Measurements from ENCODE around the gene DNAH7.

Gene DNAH7

DNA sequence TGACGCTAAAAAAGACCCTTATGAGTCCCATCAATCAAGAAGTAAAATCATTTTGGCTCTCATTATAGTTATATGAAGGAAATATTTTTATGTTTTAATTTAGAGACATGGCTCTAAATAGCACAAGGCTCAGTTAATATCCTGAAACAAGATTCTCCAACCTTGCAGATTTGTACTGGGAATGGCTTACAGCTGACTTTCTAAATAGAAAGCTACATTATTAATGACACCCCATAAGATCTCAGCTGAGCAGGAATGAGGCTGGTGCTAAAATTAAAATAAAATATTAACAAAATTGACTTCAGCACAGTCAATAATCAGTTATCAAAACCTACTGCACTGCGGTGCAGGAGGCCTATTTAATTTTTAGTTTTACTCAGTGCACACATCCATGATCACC, 274.8 kb downstream of the DNAH7 start:
- DNase-seq = no peak

DNA sequence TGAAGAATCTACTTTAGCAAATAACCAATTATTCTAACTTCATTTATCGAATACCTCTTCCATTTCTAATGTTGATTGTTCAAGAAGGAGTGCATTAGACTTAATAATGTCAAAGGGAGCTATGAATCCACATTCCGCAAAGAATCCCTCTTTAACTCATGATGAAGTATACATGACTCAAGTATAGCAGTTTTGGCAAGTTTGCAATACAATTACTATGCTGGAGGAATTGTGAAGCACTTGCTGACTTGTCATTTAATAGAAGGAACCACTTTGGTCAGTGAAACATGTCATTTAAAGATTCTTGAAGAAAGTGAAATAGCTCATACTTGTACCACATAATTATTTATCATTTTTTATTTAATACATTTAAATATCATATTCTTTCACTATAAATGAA, 286.5 kb downstream of the DNAH7 start:
- DNase-seq = no peak

DNA sequence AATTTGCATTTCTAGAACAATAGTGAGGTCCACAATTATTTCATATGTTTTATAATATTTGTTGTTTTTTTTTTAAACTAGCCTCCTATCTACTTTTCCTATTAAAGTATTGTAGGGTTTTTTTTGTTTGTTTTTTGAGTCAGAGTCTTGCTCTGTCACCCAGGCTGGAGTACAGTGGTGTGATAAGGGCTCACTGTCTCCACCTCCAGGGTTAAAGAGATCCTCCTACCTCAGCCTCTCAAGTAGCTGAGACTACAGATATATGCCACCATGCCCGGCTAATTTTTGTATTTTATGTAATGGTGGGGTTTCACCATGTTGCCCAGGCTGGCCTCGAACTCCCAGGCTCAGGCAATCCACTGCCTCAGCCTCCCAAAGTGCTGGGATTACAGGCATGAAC, 289.1 kb downstream of the DNAH7 start:
- no peak for DNase-seq

DNA sequence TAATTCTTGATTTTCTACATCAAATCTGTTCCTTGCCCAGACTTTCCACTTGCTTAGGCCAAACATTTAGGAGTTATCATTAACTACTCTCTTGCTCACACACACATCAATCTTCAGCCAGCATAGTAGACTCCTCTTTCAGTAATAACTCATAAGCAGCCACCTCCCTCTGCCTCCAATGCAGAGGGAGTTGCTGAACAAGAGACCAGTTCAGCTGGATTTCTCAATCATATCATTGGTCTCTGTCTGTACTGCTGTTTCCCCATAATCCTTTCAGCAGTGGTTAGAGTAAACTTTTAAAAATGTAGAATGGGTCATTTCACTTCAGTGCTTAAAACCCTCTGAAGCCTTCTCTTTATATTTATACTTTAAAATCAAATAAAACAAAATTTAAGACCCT, 298.7 kb downstream of the DNAH7 start:
- DNase-seq = no peak

DNA sequence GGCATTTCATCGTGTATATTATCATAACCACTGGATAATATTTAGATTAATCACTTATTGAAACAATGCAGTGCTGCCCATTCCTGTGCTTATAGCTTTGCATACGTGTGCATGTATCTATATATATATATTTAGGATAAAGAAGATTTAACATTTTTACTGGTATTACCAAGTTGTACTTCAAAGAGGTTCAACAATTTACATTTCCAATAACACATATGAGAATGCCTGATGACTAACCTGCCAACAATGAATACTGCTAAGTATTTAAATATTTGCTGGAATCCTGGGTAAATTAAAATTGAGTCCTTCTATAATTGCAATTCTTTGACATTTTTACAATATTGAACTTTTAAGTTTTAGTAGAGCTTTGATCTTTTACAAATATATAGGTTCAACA, 300.2 kb downstream of the DNAH7 start:
- no peak for DNase-seq

DNA sequence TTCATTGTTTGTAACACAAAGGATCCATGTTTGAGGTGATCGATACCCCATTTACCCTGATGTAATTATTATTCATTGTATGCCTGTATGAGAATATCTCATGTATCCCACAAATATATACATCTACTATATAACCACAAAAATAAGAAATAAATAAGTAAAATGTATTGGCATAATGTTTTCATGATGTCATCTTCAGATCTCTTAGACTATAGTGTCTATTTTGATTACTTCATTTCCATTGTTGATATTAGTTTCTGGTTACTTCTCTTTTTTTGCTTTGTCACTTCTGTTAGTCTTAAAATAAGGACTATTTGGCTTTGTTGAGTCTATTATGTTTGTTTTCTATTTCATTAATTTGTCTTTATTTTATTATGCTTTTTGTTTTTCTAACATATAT, 301.9 kb downstream of the DNAH7 start:
- no peak for DNase-seq

DNA sequence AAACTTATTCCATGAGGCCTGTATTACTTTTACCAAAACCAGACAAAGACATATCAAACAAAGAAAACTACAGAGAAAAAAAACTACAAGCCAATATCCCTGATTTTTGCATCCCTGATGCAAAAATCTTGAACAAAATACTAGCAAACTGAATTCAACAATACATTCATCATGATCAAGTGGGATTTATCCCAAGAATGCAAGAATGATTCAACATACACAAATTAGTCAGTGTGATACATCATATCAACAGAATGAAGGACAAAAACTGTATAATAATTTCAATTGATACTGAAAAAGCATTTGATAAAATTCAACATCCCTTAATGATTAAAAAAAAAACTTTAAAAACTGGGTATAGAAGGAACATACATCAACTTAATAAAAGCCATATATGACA, 304.8 kb downstream of the DNAH7 start:
- no peak for DNase-seq

DNA sequence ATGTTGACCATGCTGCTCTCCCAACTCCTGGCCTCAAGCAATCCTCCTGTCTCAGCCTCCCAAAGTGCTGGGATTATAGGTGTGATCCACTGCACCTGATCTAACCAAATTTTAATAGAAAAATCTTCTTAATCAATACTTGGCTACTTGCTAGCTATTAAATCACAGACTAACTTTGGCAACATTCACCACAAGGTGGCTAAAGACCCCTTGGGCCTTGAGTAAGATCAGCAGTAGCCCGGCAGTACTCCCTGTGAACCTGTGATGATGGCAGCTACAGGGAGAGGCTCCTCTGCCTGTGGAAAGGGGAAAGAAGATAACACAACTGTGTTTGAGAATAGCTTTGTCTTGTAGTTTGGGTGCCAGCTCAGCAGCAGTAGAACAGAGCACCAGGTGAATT, 308.8 kb downstream of the DNAH7 start:
- DNase-seq = no peak

DNA sequence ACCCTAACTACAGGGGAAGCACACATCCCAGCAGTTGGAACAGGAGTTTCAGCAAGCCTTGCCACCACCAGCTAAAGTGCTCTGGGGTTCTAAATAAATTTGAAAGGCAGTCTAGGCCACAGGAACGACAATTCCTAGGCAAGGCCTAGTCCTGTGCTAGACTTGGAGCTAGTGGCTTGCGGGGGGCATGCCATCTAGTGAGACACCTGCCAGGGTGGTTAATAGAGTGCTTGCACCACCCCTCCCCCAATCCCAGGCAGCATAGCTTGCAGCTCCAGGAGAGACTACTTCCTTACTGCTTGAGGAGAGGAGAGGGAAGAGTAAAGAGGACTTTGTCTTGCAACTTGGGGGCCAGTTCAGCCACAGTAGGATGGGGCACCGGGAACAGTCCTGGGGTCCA, 309.8 kb downstream of the DNAH7 start:
- DNase-seq = no peak

DNA sequence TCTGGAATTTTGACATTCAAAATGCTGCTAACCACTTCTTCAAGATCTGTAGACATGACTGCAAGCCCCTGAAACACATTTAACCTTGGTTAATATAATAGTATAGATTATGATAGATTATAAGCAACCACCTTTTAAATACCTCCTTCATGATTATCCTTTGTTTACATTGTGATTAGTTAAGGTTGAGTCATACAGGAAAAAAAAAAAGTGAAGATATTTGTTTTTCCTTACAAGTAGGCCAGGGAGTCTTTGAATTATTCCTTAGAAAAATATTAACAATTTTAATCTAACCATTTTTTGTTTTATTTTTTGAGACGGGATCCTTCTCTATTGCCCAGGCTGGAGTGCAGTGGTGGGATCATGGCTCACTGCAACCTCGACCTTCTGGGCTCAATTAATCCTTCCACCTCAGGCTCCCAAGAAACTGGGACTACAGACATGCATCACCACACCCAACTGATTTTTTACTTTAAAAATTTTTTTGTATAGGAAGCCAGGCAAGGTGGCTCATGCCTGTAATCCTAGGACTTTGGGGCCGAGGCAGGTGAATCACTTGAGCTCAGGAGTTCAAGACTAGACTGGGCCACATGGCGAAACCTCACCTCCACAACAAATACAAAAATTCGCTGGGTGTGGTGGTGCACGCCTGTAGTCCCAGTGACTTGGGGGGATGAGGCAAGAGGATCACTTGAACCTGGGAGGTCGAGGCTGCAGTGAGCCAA, 312.3 kb downstream of the DNAH7 start:
- no peak for DNase-seq

DNA sequence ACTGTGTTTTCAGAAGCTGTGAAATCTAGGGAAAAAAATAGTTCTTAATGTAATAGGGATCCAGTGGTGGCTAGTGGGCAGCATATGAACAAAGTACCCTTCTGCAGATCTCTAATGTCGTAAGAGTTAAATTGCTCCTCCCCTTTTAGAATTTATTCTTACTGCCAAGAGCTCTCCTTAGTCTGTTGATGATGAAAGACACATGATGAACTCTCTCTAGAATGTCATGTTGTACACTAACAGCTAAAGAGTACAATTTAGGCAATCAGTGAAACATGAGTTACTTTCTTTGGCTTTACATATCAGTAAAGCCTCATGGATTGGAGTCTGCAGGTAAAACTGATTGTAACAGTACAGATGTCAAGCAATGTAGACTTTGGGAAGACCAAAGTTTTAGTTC, 327.4 kb downstream of the DNAH7 start:
- no peak for DNase-seq

DNA sequence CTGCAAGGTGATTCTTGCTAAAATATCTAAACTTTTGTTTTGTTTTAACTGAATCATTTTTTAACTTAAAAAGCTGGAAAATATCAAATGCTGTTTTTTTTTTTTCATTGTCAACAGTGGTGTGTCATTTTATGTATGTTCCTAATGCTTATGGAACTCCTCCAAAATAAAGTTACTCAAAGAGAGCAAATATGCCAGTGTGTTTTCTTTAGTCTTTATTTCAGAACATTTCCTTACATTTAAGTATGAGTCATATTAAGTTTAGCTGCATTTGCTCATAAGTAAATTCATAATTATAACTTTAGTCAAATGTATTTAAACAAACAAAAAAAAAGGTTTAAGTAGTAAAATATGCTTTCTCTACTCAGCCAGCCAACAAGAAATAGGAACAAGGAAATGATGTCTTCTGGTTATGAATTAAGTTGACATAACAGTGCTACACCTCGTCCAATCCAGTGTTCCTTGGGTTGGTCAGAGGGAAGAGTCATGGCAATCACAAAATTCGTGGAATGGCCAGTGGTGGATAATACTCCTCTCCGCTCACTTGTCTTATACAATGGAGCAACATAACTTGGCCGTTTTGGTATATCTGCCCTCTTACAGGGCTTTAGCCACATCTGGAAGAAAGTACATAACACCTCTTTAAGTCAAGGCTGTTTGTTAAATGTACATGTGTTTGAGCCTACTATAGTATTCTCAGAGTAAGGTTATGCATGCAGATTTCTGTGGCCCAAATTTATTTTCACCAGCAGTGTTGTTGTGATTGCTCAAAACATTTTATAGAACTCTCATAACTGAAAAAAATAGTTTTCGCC, 330.9 kb downstream of the DNAH7 start:
- no peak for DNase-seq

DNA sequence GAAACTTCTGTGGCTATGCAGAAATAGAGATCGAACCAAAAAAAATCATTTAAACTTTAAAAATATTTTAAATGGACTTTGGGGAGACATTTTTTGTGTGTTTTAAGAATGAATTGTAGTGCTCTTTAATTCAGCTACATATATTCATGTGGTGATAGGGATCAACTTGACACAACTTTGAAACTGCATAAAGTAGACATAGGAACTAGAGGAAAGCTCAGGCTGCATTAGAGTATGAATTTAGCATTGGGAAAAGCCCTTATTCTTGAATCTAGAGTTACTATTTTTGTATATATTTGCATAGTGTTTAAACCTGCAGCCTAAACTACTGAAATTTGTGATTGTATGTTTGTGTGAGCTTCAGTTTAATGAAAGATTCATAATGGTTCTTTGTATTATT, 333.3 kb downstream of the DNAH7 start:
- DNase-seq = no peak

DNA sequence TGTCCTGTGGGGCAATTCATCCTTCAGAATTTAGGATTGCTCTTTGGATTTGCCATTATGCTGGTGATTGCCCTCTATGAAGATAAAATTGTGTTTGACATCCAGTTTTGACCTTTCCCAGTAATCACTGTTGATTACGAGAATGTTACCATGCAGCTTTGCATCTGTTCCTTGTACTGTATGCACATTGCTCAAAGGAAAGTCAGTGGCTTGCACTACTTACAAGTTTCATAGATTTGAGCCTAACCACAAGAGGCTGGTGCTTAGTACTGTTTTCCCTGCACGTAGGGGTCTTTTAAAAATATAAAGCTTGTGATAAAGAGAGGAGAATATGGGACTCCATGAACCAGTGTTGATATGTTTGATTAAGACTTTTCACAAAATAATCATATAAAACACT, 333.7 kb downstream of the DNAH7 start:
- DNase-seq = no peak

DNA sequence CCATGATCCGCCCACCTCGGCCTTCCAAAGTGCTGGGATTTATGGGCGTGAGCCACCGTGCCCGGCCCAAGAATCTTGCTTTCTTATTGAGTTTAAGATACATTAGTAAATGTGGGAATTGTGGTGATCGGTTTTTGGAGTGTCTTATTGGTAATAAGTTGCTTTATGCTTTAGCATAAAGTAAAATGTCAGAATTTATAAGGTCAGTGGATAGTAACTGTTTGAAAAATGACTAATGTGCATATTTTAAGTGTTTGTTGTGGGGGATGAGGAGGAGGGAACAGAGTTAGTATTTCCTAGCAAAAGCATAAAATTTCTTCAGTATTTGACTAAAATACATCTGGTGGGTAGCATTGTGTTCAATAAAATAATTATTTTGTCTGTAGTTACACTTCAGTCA, 334.2 kb downstream of the DNAH7 start:
- DNase-seq = no peak

DNA sequence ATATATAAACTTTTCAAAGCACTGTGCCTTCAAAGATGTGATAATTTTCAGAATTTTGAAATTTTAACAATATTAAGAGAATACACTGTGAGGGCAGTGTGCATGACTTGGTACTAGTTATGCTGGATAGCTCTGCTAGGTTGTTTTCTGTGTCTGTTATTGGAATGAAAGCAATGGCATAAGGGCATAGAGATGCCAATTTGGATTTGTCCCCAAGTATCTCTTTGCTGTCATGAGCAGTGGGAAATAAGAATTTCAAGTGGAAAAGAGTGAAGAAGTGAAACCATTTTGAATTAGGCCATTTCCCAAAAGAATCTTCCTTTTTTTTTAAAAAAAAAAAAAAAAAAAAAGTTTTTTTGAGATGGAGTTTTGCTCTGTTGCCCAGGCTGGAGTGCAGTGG, 334.8 kb downstream of the DNAH7 start:
- no peak for DNase-seq

DNA sequence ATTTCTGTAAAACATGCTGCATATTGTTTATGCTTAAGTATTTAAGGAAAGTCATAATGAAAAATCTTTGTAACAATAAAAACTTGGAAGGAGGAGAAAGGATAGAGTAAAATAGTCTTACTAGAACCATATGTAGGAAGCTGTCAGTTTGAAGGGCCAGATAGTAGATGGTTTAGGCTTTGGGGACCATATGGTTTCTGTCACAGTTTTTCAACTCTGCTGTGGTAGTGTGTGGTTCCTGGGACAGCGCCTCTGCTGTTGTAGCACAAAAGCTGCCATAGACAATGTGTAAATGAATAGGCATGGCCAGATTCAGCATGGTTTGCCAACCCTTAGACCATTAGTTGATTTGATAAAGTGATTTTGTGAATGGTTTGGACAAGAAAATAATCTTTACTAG, 336.1 kb downstream of the DNAH7 start:
- no peak for DNase-seq

DNA sequence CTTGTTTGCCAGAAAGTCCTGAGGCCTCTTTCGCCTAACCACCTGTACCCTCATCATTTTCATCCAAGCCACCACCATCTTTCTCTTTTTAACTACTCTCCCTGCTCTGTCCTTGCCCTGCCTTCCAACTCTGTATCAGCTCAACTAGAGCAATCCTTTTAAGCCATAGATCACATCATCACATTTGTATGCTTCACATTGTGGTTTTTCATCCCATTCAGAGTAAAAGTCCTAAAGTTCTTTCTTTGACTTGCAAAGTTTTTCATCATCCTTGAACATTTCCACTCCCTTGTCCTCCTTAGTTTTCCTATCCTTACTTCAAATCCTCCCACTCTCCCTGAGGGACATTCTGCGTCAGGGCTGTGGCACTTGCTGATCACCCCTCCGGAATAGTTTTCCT, 337.7 kb downstream of the DNAH7 start:
- no peak for DNase-seq

DNA sequence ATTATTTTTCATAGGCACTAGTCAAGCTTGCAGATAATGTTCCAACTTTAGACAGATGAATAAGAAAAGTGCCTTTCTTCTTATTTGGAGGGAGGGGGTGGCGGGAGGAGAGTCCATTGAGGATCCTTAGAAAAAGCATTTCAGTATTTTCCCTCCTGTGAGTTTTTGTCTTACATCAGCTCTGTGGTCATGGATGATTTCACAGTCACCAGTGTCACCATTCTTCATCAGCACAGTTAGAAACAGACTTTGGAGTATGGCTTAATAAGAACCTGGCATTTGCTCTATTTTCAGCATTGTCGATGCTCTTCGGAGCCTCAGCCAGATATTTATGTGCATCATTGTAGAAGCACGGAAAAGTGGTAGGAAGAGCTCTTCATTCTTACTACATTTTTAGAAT, 341.5 kb downstream of the DNAH7 start:
- no peak for DNase-seq

DNA sequence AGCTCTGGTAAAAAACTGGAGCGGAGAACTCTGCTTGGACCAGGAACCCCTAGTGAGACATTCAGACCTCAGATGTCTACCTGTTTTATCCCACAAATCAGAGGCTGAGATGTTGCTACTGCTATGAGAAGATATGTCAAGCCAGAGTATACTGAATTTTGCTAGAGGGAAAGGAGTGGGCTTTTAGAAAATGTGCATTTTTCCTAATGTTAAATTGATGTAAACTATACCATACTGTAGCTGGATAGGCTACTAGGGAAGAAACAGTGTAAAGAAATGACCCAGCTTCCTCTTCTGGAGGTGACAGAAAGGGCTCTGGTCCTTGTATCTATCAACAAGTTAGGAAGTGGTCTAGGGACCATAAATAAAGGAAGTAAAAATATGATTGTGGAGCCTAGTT, 346.6 kb downstream of the DNAH7 start:
- DNase-seq = no peak

DNA sequence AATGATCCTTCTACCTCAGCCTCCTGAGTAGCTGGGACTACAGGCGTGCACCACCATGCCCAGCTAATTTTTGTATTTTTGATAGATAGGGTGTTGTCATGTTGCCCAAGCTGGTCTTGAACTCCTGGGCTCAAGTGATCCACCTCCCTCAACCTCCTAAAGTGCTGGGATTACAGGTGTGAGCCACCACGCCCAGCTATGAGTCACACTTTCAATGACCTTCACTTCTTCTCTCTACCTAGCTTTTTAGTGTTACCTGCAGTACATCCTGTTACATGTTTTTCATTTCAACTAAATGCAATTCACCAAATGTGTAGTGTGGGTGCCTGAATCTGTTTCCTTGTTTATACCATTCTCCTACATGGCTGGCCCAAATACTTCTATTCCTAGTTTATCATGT, 347.6 kb downstream of the DNAH7 start:
- DNase-seq = no peak

DNA sequence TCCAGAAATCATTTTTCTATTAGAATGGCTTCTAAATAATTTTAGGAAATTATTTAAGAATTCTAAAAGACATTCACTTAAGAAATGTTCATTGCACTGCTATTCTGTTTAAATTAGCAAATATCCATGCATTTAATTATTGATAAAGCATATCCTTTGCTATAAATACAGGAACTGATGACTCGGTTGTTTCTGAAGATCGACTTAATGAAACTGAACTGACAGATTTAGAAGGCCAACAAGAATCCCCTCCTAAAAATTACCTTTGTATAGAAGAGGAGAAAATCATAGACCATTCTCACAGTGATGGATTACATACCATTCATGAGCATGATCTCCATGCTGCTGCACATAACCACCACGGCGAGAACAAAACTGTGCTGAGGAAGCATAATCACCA, 352.2 kb downstream of the DNAH7 start:
- no peak for DNase-seq

DNA sequence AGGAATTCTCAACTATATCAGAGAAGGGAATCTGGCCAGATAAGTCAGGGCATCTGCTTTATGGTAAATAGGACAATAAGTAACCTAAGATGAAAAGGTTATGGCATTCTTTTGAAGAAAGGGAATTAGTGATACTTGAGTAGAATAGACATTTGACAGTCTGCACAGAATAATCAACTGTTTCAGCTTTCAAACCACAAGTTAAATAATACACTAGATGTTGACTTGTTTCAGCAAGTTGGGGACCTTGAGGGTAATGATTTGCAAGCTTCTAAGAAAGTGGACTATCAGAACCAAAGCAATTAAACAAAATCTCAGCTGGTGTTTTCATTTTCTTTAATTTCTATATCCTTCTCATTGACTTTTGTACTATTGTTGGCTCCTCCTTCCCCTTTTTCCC, 357.2 kb downstream of the DNAH7 start:
- DNase-seq = no peak

DNA sequence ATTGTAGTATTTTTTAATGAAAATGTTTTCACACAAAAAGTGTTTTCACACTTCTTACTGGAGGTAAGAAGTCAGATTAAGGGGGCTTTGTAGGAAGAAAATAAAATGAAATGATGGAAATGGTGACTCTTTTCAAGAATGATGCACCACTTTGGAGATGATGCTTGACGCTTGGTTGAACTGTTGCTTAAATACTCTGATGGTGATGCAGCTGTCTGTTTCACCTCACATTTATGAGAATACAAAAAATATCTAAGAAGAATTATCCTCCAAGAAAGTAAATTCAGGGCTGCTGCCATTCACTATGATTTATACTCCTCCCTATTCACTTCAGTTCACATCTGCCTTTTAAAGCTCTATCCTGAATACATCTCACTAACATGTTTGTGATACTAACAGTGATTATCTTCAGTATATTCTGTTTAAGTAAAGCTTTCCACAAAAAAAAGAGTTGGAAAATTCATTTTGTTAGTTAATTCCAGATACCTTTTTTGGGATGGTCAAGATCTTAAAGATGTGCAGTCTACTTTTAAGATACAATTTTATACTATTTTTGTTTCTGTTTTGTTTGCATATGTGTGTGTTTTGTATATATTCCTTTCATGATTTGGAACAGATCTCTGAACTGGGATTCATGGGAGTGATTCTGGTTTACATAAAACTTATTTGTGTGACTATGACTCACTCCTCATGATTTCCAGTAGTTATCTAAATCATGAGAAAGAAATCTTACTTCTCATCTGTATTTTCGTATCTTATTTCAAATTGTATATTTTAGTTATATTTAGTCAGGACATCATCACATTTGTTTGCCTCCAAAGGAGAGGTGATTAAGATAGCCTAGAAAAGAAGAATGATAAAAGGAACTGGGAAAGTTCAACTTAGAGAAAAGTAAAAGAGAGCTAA, 358.5 kb downstream of the DNAH7 start:
- no peak for DNase-seq
